ENCODE results near the gene C6orf89.

Gene C6orf89

DNA sequence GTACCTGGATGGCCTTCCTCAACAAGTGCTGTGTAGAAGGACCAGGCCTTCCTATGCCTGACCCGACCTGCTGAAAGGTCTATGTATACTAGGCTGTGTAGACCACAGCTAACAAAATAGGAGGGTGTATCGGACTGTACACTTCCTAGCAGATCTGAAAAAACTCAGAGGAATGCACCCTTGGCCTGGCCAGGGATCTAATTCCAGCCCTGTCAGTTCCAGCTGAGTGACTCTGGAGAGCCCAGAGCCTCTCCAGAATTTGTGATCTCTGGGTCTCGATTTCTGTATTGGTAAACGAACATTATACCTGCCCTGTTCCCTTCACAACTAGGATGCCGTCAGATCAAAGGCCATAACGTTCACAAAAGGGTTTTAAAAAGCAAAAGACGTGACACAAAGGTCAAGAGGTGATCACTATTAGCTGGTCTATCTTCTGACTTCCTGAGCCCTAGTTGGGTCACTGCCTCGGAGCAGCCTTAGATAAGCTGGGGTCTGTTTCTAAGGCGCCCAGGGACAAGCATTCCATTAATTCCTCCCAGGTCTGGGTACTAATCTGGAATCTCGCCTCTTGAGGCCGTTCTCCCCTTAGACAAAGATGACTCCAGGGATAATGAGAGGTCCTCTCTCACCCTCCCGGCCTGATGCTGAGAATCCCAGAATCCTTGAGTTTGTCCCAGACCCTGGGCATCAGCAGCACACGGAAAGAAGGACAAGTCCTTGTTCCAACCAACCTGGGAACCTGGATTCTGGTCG, 86.3 kb downstream of the C6orf89 start:
- no peak for DNase-seq (ENCODE audit: low read depth, low spot score)
- H3K4me3 ChIP-seq (ENCODE audit: insufficient read length, low read depth), result peak overlapping the region; percentile 3
- H3K9me3 ChIP-seq (ENCODE audit: insufficient read depth, low read length), result no peaks in the 10 kb centered on the region
- peaks cover 2% of the 10 kb centered on the region for H3K4me1 ChIP-seq (ENCODE audit: insufficient read depth, insufficient read length)
- H3K9ac ChIP-seq (ENCODE audit: insufficient read length, low read depth), result no peak overlapping the region
- no peaks in the 10 kb centered on the region for H3K27me3 ChIP-seq (ENCODE audit: insufficient read depth, insufficient read length)
- H3K36me3 ChIP-seq (ENCODE audit: insufficient read depth, insufficient read length, low read length), result peaks cover 100% of the 10 kb centered on the region
- TF ChIP-seq SUZ12 (IDR thresholded peaks at IDR 0.05; ENCODE audit: extremely low read depth, insufficient read depth, insufficient read length) (no peak), ZNF274 (IDR thresholded peaks at IDR 0.05; ENCODE audit: low read depth, low read length) (no peak), YY1 (IDR thresholded peaks at IDR 0.05; ENCODE audit: insufficient read depth, insufficient read length) (no peak)

DNA sequence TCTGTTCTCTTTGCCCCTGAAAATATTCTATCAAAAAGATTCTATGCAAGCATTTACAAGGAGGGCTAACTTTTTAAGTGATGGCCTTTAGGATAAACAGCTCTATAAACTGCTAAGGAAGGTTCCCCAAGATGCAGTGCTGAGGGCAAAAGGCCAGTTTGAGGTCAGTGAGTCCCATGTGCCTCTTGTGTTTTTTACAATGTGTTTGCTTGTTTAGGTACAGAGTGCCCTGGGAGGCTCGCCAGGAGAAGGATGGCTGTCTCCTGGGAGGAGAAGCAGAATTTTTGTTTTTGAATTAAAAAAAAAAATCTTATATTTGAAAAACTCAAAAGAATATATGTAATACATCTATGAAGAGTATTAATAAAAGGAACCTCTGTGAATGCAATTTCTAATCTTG, 87.4 kb downstream of the C6orf89 start:
- peaks cover 100% of the 10 kb centered on the region for H3K36me3 ChIP-seq (ENCODE audit: insufficient read depth, insufficient read length, low read length)
- H3K4me3 ChIP-seq (ENCODE audit: insufficient read length, low read depth), result no peak overlapping the region

DNA sequence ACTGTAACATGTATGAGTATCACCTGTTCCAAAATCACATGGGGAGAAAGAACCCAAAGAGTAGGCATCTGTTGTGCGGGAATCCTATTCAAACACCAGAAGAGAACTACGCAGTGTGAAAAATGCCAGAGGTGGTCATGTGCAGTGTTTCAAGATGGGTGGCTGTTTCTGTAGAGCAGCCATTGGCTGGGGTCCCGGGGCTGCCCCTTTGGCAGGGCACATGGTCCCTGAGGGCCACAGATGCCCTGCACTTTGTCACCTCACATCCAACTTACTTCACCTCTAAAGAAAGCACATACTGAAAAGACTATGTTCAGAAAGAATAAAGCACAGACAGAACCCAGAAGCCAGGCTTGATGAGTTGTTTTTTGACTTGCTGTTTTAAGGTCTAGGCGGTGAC, 87.9 kb downstream of the C6orf89 start:
- Histone ChIP-seq H3K27me3 (ENCODE audit: insufficient read depth, insufficient read length) (no peaks in the 10 kb centered on the region), H3K9ac (ENCODE audit: insufficient read length, low read depth) (no peak overlapping the region), H3K4me3 (ENCODE audit: insufficient read length, low read depth) (no peak overlapping the region), H3K36me3 (ENCODE audit: insufficient read depth, insufficient read length, low read length) (peaks cover 100% of the 10 kb centered on the region), H3K4me1 (ENCODE audit: insufficient read depth, insufficient read length) (peaks cover 2% of the 10 kb centered on the region), H3K9me3 (ENCODE audit: insufficient read depth, low read length) (no peaks in the 10 kb centered on the region)
- DNase-seq (ENCODE audit: low read depth, low spot score), result no peak
- TF ChIP-seq ZNF274 (IDR thresholded peaks at IDR 0.05; ENCODE audit: low read depth, low read length) (no peak), YY1 (IDR thresholded peaks at IDR 0.05; ENCODE audit: insufficient read depth, insufficient read length) (no peak), SUZ12 (IDR thresholded peaks at IDR 0.05; ENCODE audit: extremely low read depth, insufficient read depth, insufficient read length) (no peak)

More for the DNA sequence above, 87.4 kb downstream of the C6orf89 start:
- Histone ChIP-seq H3K9me3 (ENCODE audit: insufficient read depth, low read length) (no peaks in the 10 kb centered on the region), H3K4me1 (ENCODE audit: insufficient read depth, insufficient read length) (peaks cover 2% of the 10 kb centered on the region), H3K27me3 (ENCODE audit: insufficient read depth, insufficient read length) (no peaks in the 10 kb centered on the region), H3K9ac (ENCODE audit: insufficient read length, low read depth) (no peak overlapping the region)
- DNase-seq (ENCODE audit: low read depth, low spot score), result no peak
- TF ChIP-seq ZNF274 (IDR thresholded peaks at IDR 0.05; ENCODE audit: low read depth, low read length) (no peak), YY1 (IDR thresholded peaks at IDR 0.05; ENCODE audit: insufficient read depth, insufficient read length) (no peak), SUZ12 (IDR thresholded peaks at IDR 0.05; ENCODE audit: extremely low read depth, insufficient read depth, insufficient read length) (no peak)

DNA sequence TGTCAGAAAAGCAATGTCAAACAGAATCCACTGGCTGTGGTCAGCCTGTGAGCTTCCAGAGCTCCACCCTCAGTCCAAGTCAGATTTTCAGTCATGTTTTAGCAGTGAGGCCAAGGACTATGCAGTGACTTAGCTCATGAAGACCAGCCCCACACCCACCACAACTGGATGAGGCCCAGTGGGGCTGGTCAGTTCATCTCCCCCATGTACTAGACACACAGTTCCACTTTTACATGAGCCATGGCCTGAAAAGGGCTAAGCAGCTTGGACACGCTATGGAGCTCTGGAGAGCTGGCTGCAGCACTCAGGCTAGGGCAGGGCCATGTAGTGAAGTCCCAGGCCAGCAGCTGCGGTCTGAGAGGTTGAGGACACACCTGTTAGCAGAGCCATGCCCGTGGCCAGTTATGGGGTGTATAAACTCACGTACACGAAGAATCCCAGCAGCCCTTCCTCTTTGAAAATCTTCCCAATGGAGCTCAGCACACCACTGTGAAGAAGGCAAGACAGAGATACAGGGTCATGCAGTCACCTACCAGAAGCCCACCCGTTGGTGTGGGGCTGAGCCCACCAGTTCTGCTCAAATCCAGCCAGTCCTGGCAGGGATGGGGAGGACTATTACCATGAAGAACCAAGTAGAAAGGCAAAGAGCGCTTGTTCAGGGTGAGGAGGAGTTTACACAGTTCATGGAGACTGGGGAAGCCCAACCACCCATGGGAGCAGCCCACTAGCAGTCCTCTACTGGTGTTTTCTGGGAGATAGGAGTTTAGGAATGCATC, 89.7 kb downstream of the C6orf89 start:
- Histone ChIP-seq H3K27me3 (ENCODE audit: insufficient read depth, insufficient read length) (no peaks in the 10 kb centered on the region), H3K4me1 (ENCODE audit: insufficient read depth, insufficient read length) (peaks cover 8% of the 10 kb centered on the region), H3K4me3 (ENCODE audit: insufficient read length, low read depth) (no peak overlapping the region), H3K36me3 (ENCODE audit: insufficient read depth, insufficient read length, low read length) (peaks cover 97% of the 10 kb centered on the region), H3K9ac (ENCODE audit: insufficient read length, low read depth) (no peak overlapping the region), H3K9me3 (ENCODE audit: insufficient read depth, low read length) (no peaks in the 10 kb centered on the region)
- no peak for DNase-seq (ENCODE audit: low read depth, low spot score)
- no peak for TF ChIP-seq SUZ12 (IDR thresholded peaks at IDR 0.05; ENCODE audit: extremely low read depth, insufficient read depth, insufficient read length)
- TF ChIP-seq YY1 (IDR thresholded peaks at IDR 0.05; ENCODE audit: insufficient read depth, insufficient read length), result no peak
- TF ChIP-seq ZNF274 (IDR thresholded peaks at IDR 0.05; ENCODE audit: low read depth, low read length), result no peak

DNA sequence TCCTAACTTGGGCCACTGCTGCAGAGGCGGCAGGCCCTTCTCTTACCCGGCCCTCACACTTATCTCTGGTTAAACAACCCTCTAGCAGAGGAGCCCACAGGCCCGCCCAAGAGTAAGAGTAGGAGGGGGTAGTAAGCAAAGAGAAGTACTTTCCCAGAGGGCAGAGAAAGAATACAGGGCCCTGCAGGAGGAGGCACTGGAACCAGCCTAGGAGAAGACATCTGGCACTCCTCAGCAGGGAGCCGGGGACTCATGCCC, 90.2 kb downstream of the C6orf89 start:
- Histone ChIP-seq H3K4me1 (ENCODE audit: insufficient read depth, insufficient read length) (peaks cover 11% of the 10 kb centered on the region), H3K9ac (ENCODE audit: insufficient read length, low read depth) (no peak overlapping the region), H3K9me3 (ENCODE audit: insufficient read depth, low read length) (no peaks in the 10 kb centered on the region), H3K36me3 (ENCODE audit: insufficient read depth, insufficient read length, low read length) (peaks cover 97% of the 10 kb centered on the region), H3K4me3 (ENCODE audit: insufficient read length, low read depth) (no peak overlapping the region), H3K27me3 (ENCODE audit: insufficient read depth, insufficient read length) (no peaks in the 10 kb centered on the region)
- TF ChIP-seq YY1 (IDR thresholded peaks at IDR 0.05; ENCODE audit: insufficient read depth, insufficient read length), result no peak
- TF ChIP-seq SUZ12 (IDR thresholded peaks at IDR 0.05; ENCODE audit: extremely low read depth, insufficient read depth, insufficient read length), result no peak
- no peak for TF ChIP-seq ZNF274 (IDR thresholded peaks at IDR 0.05; ENCODE audit: low read depth, low read length)
- DNase-seq (ENCODE audit: low read depth, low spot score), result no peak

DNA sequence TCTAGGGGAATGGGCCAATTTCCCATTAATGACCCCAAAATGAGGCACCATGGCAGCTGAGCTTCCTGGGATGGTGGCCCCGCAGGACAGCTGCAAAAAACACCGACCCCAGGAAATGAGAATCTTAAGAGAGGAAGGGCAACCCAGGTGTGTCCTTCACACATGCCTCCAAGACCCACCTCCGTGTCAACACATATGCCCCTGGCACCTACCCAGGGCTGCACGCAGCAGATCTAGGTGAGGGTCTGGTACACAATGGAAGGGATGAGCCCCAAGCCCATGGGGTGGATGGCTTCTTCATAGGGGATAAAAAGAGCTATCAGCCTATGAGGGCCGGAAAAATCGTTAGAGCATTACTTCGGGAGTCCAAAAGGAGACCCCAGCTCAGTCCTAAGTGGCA, 90.8 kb downstream of the C6orf89 start:
- no peaks in the 10 kb centered on the region for H3K27me3 ChIP-seq (ENCODE audit: insufficient read depth, insufficient read length)
- no peak for TF ChIP-seq YY1 (IDR thresholded peaks at IDR 0.05; ENCODE audit: insufficient read depth, insufficient read length)
- TF ChIP-seq SUZ12 (IDR thresholded peaks at IDR 0.05; ENCODE audit: extremely low read depth, insufficient read depth, insufficient read length), result no peak
- no peak for TF ChIP-seq ZNF274 (IDR thresholded peaks at IDR 0.05; ENCODE audit: low read depth, low read length)
- no peak overlapping the region for H3K9ac ChIP-seq (ENCODE audit: insufficient read length, low read depth)
- no peak overlapping the region for H3K4me3 ChIP-seq (ENCODE audit: insufficient read length, low read depth)
- peaks cover 97% of the 10 kb centered on the region for H3K36me3 ChIP-seq (ENCODE audit: insufficient read depth, insufficient read length, low read length)
- DNase-seq (ENCODE audit: low read depth, low spot score), result no peak
- peaks cover 11% of the 10 kb centered on the region for H3K4me1 ChIP-seq (ENCODE audit: insufficient read depth, insufficient read length)
- H3K9me3 ChIP-seq (ENCODE audit: insufficient read depth, low read length), result no peaks in the 10 kb centered on the region

DNA sequence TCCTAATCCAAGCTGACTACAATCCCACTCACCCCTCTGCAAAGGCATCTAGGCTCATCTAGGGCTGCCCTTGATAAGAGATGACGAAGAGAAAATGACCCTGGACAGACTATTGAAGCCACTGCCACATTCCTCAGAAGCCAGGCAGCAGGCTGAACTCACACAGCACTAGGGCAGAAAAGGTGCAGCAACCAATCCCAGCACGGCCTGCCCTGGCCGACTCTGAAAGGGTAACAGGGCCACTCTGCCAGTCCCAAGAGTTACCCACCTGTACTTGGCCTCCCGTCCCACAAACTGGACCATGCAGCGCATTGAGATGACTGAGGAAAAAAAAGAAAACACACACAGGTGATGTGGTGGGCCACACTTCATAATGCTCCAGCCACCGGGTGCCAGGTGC, 91.2 kb downstream of the C6orf89 start:
- DNase-seq (ENCODE audit: low read depth, low spot score), result no peak
- Histone ChIP-seq H3K27me3 (ENCODE audit: insufficient read depth, insufficient read length) (no peaks in the 10 kb centered on the region), H3K9ac (ENCODE audit: insufficient read length, low read depth) (no peak overlapping the region), H3K36me3 (ENCODE audit: insufficient read depth, insufficient read length, low read length) (peaks cover 96% of the 10 kb centered on the region), H3K9me3 (ENCODE audit: insufficient read depth, low read length) (no peaks in the 10 kb centered on the region), H3K4me3 (ENCODE audit: insufficient read length, low read depth) (no peak overlapping the region), H3K4me1 (ENCODE audit: insufficient read depth, insufficient read length) (peaks cover 11% of the 10 kb centered on the region)
- TF ChIP-seq ZNF274 (IDR thresholded peaks at IDR 0.05; ENCODE audit: low read depth, low read length) (no peak), SUZ12 (IDR thresholded peaks at IDR 0.05; ENCODE audit: extremely low read depth, insufficient read depth, insufficient read length) (no peak), YY1 (IDR thresholded peaks at IDR 0.05; ENCODE audit: insufficient read depth, insufficient read length) (no peak)
